Endothelial cell of umbilical vein (primary cell): Measurements from ENCODE around the gene NUTF2. TPM values are rescaled to one million over a fixed set of nuclear protein-coding genes. Genes with fewer than 3 reads are reported as not detected.

Experiments used
- BruUV-seq: library from RNA; stranded (reverse); fragments of 400-500 nt; replicated peaks from 2 replicates; lab custom pipeline; 2021; lab: Mats Ljungman, UMichigan
- CTCF ChIA-PET: fragments of 300-600, 350-600 bp; sonication (Branson Sonifier 250); formaldehyde crosslinking; loops from one replicate; lab custom pipeline; 2021; ENCODE audit warnings: antibody characterized with exemption, inconsistent platforms; lab: Charles Lee
- POLR2A ChIA-PET: fragments of 300-600, 350-600 bp; sonication (Branson Sonifier 250); formaldehyde crosslinking; loops from one replicate; lab custom pipeline; 2021; ENCODE audit warnings: antibody characterized with exemption, inconsistent platforms; lab: Charles Lee
- DNase-seq: peaks from one replicate; pipeline ENCODE4 v3.0.0-alpha.2; 2011; ENCODE audit warnings: low read depth, low spot score
- FAIRE-seq: peaks from 2 replicates; lab custom pipeline; 2011; peaks lifted over from hg19 to GRCh38; lab: Jason Lieb, UNC
- H2AFZ ChIP-seq: 2 replicates; pipeline ENCODE4 v1.6.0; 2012; ENCODE audit warnings: low read depth, low read length, control low read depth, inconsistent platforms
- H3K27ac ChIP-seq: 2 replicates; pipeline ENCODE4 v1.5.1; 2011; ENCODE audit warnings: low read depth, mild to moderate bottlenecking, control low read depth, low read length, moderate library complexity; ENCODE audit not compliant: insufficient read depth
- H3K27me3 ChIP-seq, 2 experiments: 2 replicates each; pipeline versions ENCODE4 v1.6.0 to v1.6.1; 2011; ENCODE audit warnings: low read length in 2 of 2, mixed read lengths in 1 of 2; ENCODE audit not compliant: control insufficient read depth in 2 of 2, insufficient read depth in 2 of 2
- H3K36me3 ChIP-seq, 2 experiments: 2 replicates in 1 of 2; 3 replicates in 1 of 2; pipeline ENCODE4 v1.5.1; 2011; ENCODE audit warnings: low read length in 2 of 2, mild to moderate bottlenecking in 1 of 2, moderate library complexity in 1 of 2; ENCODE audit not compliant: control insufficient read depth in 2 of 2, insufficient read depth in 2 of 2; ENCODE audit errors: extremely low read depth in 1 of 2
- H3K4me1 ChIP-seq: 3 replicates; pipeline ENCODE4 v1.5.1; 2011; ENCODE audit warnings: mild to moderate bottlenecking, low read length; ENCODE audit not compliant: control insufficient read depth, insufficient read depth; ENCODE audit errors: extremely low read depth
- H3K4me2 ChIP-seq: 2 replicates; pipeline ENCODE4 v1.6.1; 2011; ENCODE audit warnings: low read length, control low read depth, mixed read lengths; ENCODE audit not compliant: insufficient read depth
- H3K4me3 ChIP-seq, 3 experiments: fragments of 200-600 bp in 1 of 3; sonication (generic), shearing (Covaris generic) in 1 of 3; replicated peaks in 1 of 3; 2 replicates each; pipeline ENCODE4 v1.5.1; 2011 to 2016; ENCODE audit warnings: control low read depth in 3 of 3, low read length in 3 of 3, mild to moderate bottlenecking in 2 of 3, inconsistent platforms in 1 of 3, low read depth in 1 of 3, moderate library complexity in 1 of 3; ENCODE audit not compliant: insufficient read depth in 1 of 3
- H3K79me2 ChIP-seq: 2 replicates; pipeline ENCODE4 v1.6.0; 2012; ENCODE audit warnings: low read length, inconsistent platforms; ENCODE audit not compliant: control insufficient read depth, insufficient read depth
- H3K9ac ChIP-seq: replicated peaks from 2 replicates; pipeline ENCODE3; 2011; ENCODE audit warnings: low read length, control low read depth; ENCODE audit not compliant: insufficient read depth; ENCODE audit errors: extremely low read depth
- H3K9me1 ChIP-seq: replicated peaks from 3 replicates; pipeline ENCODE4 v1.6.0; 2011; ENCODE audit warnings: mild to moderate bottlenecking, low read length; ENCODE audit not compliant: control insufficient read depth, insufficient read depth; ENCODE audit errors: extremely low read depth
- H3K9me3 ChIP-seq: replicated peaks from 2 replicates; pipeline ENCODE4 v1.5.1; 2012; ENCODE audit warnings: low read length, inconsistent platforms; ENCODE audit not compliant: control insufficient read depth, insufficient read depth
- H4K20me1 ChIP-seq: replicated peaks from 2 replicates; pipeline ENCODE3; 2011; ENCODE audit warnings: mild to moderate bottlenecking, low read length; ENCODE audit not compliant: control insufficient read depth, insufficient read depth; ENCODE audit errors: extremely low read depth
- EZH2 ChIP-seq: IDR thresholded peaks from 2 replicates; pipeline ENCODE4 v1.6.1; 2012; ENCODE audit warnings: borderline replicate concordance, low read depth, mild to moderate bottlenecking, moderate library complexity, low read length, inconsistent platforms; ENCODE audit not compliant: severe bottlenecking
- FOS ChIP-seq: IDR thresholded peaks from 2 replicates; pipeline ENCODE4 v1.6.1; 2011; ENCODE audit warnings: mild to moderate bottlenecking, low read length, moderate library complexity, borderline replicate concordance; ENCODE audit not compliant: insufficient read depth
- GATA2 ChIP-seq: IDR thresholded peaks from 2 replicates; pipeline ENCODE4 v1.7.0; 2011; ENCODE audit warnings: low read depth, mild to moderate bottlenecking, moderate library complexity, mixed read lengths, low read length; ENCODE audit not compliant: insufficient read length, insufficient read depth
- JUN ChIP-seq: IDR thresholded peaks from 2 replicates; pipeline ENCODE4 v1.6.1; 2011; ENCODE audit warnings: borderline replicate concordance, low read depth; ENCODE audit not compliant: insufficient read length, insufficient read depth
- MYC ChIP-seq: IDR thresholded peaks from one replicate; pipeline ENCODE4 v1.6.1; 2011; ENCODE audit warnings: mild to moderate bottlenecking, low read depth, low read length
- POLR2A ChIP-seq: IDR thresholded peaks from 2 replicates; pipeline ENCODE4 v1.6.1; 2012; ENCODE audit warnings: low read depth, mild to moderate bottlenecking, control low read depth, low read length
- POLR2AphosphoS5 ChIP-seq: IDR thresholded peaks from 2 replicates; pipeline ENCODE4 v1.6.1; 2012; ENCODE audit warnings: low read depth, mild to moderate bottlenecking, control low read depth, low read length, moderate library complexity; ENCODE audit not compliant: insufficient read depth
- dilution Hi-C: fragments of 300-500 bp; cut with MboI; formaldehyde crosslinking; loops from one replicate; pipeline ENCODE4 v1.15.0; 2019; ENCODE audit warnings: low sequenced_read_pairs; ENCODE audit not compliant: extremely low pct_ligation_motif_present
- intact Hi-C: fragments of 100-400 bp; cut with micrococcal nuclease; formaldehyde crosslinking; loops from one replicate; pipeline ENCODE4 v1.10.0; 2022
- polyA plus RNA-seq, 4 experiments: library from polyadenylated mRNA; depleted of rRNA in 3 of 4; stranded (reverse) in 3 of 4; unstranded in 1 of 4; fragments of >200 nt; gene quantifications; 2 replicates each; pipeline versions ENCODE4 v1.2.1 to v1.2.3, GENCODE V29; 2011 to 2012; ENCODE audit warnings: missing spikeins in 1 of 4
- total RNA-seq: library from RNA; stranded (reverse); gene quantifications from 2 replicates; pipeline ENCODE4 v1.2.3, GENCODE V29; 2021
- TF ChIP-seq, protein P1 (sequence below): IDR thresholded peaks from 2 replicates; pipeline ENCODE4 v1.6.1; 2011; ENCODE audit not compliant: insufficient read depth, insufficient read length
- TF ChIP-seq, protein P2 (sequence below), 2 donors: IDR thresholded peaks; 1 replicate in 1 of 2; 2 replicates in 1 of 2; pipeline ENCODE4 v1.5.1; 2011; ENCODE audit warnings: low read length in 2 of 2, mild to moderate bottlenecking in 2 of 2, moderate library complexity in 2 of 2, control low read depth in 1 of 2, inconsistent platforms in 1 of 2, low read depth in 1 of 2; ENCODE audit not compliant: insufficient read depth in 1 of 2; ENCODE audit errors: extremely low read depth in 1 of 2

NUTF2 gene
- total and polyA plus RNA-seq, 2 donors (not counting 3 experiments of a cell fraction or from before 2014, with no cell fraction given) = 208 to 273 TPM

DNA sequence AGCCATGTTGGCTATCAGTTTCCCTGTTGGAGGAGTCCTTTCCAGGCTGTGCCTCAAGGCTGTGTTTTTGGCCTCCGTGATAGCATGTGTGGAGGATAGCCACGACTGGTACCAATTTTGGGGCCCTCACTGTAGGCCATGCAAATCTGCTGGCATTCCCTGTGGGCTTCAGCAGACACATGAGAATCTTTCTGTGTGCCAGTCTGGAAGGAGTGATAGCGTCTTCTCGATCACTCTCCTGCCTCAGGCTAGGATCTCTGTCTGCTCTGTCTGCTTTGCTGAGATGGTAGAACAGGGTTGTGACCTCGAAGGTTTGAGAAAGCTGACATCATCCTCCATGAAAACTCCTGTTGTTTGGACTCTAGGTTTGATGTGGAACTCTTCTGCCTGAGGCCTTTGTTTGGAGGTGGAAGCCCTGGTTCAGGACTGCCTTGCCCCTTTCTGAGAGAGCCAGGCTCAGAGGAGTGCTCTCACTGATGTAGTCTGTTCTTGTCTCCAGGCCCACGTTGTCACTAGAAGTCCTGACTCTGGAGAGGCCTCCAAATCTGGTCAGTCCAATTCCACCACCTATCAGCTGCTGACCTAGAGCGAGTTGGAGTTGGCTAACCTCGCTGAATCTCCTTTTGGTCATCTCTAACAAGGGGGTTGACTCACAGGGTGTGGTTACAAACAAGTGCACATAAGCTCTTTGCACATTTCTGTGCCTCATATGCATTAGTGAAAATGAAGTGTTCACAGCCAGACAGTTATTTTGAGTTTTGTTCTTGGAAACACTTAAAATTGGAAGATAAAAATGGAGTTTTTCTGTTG, 14.1 kb downstream of the NUTF2 start:
- intact Hi-C loops (no loop called here), dilution Hi-C loops (no loop called here)
- Histone ChIP-seq H3K4me2 (no peak overlapping the region), H3K9ac (no peak overlapping the region), H3K27ac (no peak overlapping the region), H3K4me3 (no peak overlapping the region), H4K20me1 (peaks cover 2% of the 10 kb centered on the region), H3K4me1 (peaks cover 9% of the 10 kb centered on the region), H3K9me3 (no peaks in the 10 kb centered on the region), H3K27me3 (no peaks in the 10 kb centered on the region), H3K9me1 (no peaks in the 10 kb centered on the region), H3K79me2 (peaks cover 82% of the 10 kb centered on the region), H3K36me3 (peaks cover 2 to 31% of the 10 kb centered on the region in 2 experiments), H2AFZ (no peak overlapping the region)
- POLR2A ChIA-PET = no interaction called here
- DNase-seq (no peak), FAIRE-seq (peak; percentile 28)
- CTCF ChIA-PET = interaction anchor here (1.6 kb wide), 1 partner anchor 11 kb away, joined by 7 read pairs; no protein-coding TSS in a partner anchor
- no TSS peak for BruUV-seq
- TF ChIP-seq JUN = no peak
- no peak for TF ChIP-seq FOS
- TF ChIP-seq POLR2A = no peak
- no peak for TF ChIP-seq MYC

DNA sequence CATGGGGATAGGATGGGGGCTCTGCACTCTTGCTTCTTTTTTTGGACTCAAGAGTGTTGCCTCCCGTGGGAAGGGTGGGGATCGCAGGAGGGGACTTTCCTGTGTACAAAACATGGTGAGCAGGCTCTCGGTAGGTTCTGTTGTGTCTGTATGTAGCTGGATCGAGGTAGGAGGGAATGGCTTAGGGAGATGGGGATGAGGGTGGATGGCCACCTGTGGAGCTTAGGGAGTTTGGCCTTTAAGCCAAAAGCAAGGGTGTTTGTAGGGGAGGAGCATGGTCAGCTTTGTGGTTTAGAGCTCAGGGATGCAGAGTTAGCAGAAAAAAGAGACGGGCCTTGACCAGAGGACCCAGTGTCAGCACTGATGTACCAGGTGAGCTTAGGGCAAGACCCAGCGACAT, 15.1 kb downstream of the NUTF2 start:
- Histone ChIP-seq H3K27ac (no peak overlapping the region), H3K4me2 (no peak overlapping the region), H3K27me3 (no peaks in the 10 kb centered on the region), H2AFZ (no peak overlapping the region), H3K4me1 (peaks cover 9% of the 10 kb centered on the region), H3K4me3 (no peak overlapping the region), H3K9ac (no peak overlapping the region), H3K9me1 (no peaks in the 10 kb centered on the region), H3K79me2 (peaks cover 79% of the 10 kb centered on the region), H4K20me1 (peaks cover 2% of the 10 kb centered on the region), H3K36me3 (peaks cover 2 to 34% of the 10 kb centered on the region in 2 experiments), H3K9me3 (no peaks in the 10 kb centered on the region)
- no TSS peak for BruUV-seq
- ChIA-PET POLR2A (interaction anchor here (0.8 kb wide), 1 partner anchor 32 kb away, joined by 4 read pairs; the partner anchor contains the start of gene PSKH1), CTCF (interaction anchor here (0.8 to 4.5 kb wide), 4 partner anchors 14 to 194 kb away, joined by 3 to 64 read pairs (median 4); partner anchors contain the start of gene CENPT)
- FAIRE-seq (no peak), DNase-seq (no peak)
- intact Hi-C loops = no loop called here
- TF ChIP-seq EZH2 = no peak
- no peak for TF ChIP-seq POLR2A
- TF ChIP-seq FOS = no peak
- TF ChIP-seq, protein P1, sequence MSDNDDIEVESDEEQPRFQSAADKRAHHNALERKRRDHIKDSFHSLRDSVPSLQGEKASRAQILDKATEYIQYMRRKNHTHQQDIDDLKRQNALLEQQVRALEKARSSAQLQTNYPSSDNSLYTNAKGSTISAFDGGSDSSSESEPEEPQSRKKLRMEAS = no peak
- TF ChIP-seq, protein P2, sequence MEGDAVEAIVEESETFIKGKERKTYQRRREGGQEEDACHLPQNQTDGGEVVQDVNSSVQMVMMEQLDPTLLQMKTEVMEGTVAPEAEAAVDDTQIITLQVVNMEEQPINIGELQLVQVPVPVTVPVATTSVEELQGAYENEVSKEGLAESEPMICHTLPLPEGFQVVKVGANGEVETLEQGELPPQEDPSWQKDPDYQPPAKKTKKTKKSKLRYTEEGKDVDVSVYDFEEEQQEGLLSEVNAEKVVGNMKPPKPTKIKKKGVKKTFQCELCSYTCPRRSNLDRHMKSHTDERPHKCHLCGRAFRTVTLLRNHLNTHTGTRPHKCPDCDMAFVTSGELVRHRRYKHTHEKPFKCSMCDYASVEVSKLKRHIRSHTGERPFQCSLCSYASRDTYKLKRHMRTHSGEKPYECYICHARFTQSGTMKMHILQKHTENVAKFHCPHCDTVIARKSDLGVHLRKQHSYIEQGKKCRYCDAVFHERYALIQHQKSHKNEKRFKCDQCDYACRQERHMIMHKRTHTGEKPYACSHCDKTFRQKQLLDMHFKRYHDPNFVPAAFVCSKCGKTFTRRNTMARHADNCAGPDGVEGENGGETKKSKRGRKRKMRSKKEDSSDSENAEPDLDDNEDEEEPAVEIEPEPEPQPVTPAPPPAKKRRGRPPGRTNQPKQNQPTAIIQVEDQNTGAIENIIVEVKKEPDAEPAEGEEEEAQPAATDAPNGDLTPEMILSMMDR (IDR thresholded peaks at IDR 0.05; ENCODE audit: extremely low read depth in 1 of 2, insufficient read depth in 1 of 2, low read depth in 1 of 2, low read length in 2 of 2) = no peak
- TF ChIP-seq GATA2 = no peak
- TF ChIP-seq JUN = no peak
- no peak for TF ChIP-seq POLR2AphosphoS5
- no peak for TF ChIP-seq MYC
- dilution Hi-C loops = no loop called here
